Glutamatergic neuron (in vitro differentiated cells): ENCODE data around the gene ZBED6. TPM values are rescaled to one million over a fixed set of nuclear protein-coding genes. Genes with fewer than 3 reads are reported as not detected.
A peak's percentile ranks its signal among the peaks of the same experiment; 100 is the strongest.
"Not testable (repeated sequence)": the region's sequence is repeated elsewhere in the genome, so short reads cannot be mapped to it uniquely, and the experiment has no call there.

Experiments used
- DNase-seq: peaks from one replicate; pipeline ENCODE4 v3.0.0; 2022
- H3K27ac Mint-ChIP-seq: one replicate; pipeline ENCODE4 v1.8.0; 2020; ENCODE audit warnings: mild to moderate bottlenecking, mixed read lengths, inconsistent platforms; ENCODE audit not compliant: unreplicated experiment
- H3K27me3 Mint-ChIP-seq: one replicate; pipeline ENCODE4 v1.8.0; 2020; ENCODE audit warnings: mild to moderate bottlenecking, moderate library complexity, mixed read lengths, inconsistent platforms; ENCODE audit not compliant: unreplicated experiment
- H3K36me3 Mint-ChIP-seq: one replicate; pipeline ENCODE4 v1.8.0; 2020; ENCODE audit warnings: mild to moderate bottlenecking, mixed read lengths, inconsistent platforms; ENCODE audit not compliant: unreplicated experiment
- H3K4me1 Mint-ChIP-seq: one replicate; pipeline ENCODE4 v1.8.0; 2020; ENCODE audit warnings: mild to moderate bottlenecking, low read depth, mixed read lengths, inconsistent platforms; ENCODE audit not compliant: unreplicated experiment
- H3K4me3 Mint-ChIP-seq: one replicate; pipeline ENCODE4 v1.8.0; 2020; ENCODE audit warnings: mild to moderate bottlenecking, mixed read lengths, inconsistent platforms; ENCODE audit not compliant: unreplicated experiment
- H3K9me3 Mint-ChIP-seq: one replicate; pipeline ENCODE4 v1.8.0; 2020; ENCODE audit warnings: mild to moderate bottlenecking, moderate library complexity, mixed read lengths, inconsistent platforms; ENCODE audit not compliant: unreplicated experiment
- long read RNA-seq: library from polyadenylated mRNA; unstranded; transcript quantifications from one replicate; pipeline ENCODE4 v2.0.0, GENCODE V29; 2020; ENCODE audit not compliant: unreplicated experiment
- total RNA-seq: library from RNA; stranded (reverse); fragmentation: NEBNext Ultra II Directional; extraction: Animal tissue kit (Norgen Biotek cat#: 25700); gene quantifications from one replicate; pipeline ENCODE4 v1.2.1, GENCODE V29; 2021; ENCODE audit not compliant: unreplicated experiment
- TF ChIP-seq, protein P1 (sequence below): fragments of 200-600 bp; sonication (generic); IDR thresholded peaks from one replicate; pipeline ENCODE4 v1.5.0; 2021; ENCODE audit not compliant: partially characterized antibody, unreplicated experiment

ZBED6 gene
- total RNA-seq = 23.3 TPM
- long read RNA-seq = 0 reads

DNA sequence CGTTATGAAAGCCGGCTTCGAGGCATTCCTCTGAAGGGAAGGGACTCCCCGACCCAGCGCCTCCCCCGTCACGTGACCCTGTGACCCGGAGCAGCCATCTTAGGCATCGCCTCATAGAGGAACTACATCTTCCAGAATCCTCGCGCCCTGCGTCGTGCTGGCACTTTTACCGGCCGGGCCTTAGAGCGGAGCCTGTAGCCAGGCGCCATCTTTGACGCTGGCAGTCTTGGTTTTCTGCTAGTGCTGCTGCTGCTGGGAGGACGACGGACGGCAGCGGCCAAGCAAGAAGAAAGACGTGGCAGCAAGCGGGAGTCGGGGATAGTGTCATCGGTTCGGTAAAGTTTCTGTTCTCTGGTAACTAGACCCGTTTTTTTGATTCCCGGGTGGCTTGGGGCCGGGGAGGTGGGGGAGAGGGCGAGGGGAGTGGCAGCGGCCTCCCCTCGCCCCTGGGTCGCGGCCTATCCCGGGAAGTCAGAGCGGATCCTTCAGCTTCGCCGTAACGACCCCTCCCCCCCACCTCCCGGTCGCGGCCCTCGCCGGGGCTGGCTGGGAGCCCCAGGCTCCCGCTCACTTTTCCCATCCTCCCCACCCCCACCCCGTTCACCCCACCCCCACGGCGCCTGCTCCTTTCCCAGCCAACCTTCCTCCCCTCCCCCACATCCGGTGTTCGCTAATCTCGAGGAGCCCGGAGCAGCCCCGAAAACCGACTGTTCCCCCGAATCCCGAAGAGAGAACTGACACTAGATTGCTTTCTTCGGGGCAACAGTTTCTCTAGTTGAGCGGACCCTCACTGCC is at the start of gene ZBED6, which contains the start of gene ZC3H11A:
Gene ZBED6 (plus strand): TSS at position 183 of the 795 bp plus-strand sequence. CDS start 1,900 bp downstream, outside the sequence.
Gene ZC3H11A (plus strand): TSS at position 183 of the 795 bp plus-strand sequence. CDS start 21,448 bp downstream, outside the sequence.
- TF ChIP-seq, protein P1, sequence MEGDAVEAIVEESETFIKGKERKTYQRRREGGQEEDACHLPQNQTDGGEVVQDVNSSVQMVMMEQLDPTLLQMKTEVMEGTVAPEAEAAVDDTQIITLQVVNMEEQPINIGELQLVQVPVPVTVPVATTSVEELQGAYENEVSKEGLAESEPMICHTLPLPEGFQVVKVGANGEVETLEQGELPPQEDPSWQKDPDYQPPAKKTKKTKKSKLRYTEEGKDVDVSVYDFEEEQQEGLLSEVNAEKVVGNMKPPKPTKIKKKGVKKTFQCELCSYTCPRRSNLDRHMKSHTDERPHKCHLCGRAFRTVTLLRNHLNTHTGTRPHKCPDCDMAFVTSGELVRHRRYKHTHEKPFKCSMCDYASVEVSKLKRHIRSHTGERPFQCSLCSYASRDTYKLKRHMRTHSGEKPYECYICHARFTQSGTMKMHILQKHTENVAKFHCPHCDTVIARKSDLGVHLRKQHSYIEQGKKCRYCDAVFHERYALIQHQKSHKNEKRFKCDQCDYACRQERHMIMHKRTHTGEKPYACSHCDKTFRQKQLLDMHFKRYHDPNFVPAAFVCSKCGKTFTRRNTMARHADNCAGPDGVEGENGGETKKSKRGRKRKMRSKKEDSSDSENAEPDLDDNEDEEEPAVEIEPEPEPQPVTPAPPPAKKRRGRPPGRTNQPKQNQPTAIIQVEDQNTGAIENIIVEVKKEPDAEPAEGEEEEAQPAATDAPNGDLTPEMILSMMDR = no peak
- peak within 1 kb of the TSS; percentile 99 for H3K27ac Mint-ChIP-seq
- DNase-seq = peak; percentile 98
- peaks cover 8% of the 10 kb centered on the region for H3K9me3 Mint-ChIP-seq
- peak within 1 kb of the TSS; percentile 99 for H3K4me3 Mint-ChIP-seq
- peaks cover 7% of the 10 kb centered on the region for H3K27me3 Mint-ChIP-seq
- H3K36me3 Mint-ChIP-seq = peaks cover 10% of the 10 kb centered on the region
- H3K4me1 Mint-ChIP-seq = peaks cover 11% of the 10 kb centered on the region

DNA sequence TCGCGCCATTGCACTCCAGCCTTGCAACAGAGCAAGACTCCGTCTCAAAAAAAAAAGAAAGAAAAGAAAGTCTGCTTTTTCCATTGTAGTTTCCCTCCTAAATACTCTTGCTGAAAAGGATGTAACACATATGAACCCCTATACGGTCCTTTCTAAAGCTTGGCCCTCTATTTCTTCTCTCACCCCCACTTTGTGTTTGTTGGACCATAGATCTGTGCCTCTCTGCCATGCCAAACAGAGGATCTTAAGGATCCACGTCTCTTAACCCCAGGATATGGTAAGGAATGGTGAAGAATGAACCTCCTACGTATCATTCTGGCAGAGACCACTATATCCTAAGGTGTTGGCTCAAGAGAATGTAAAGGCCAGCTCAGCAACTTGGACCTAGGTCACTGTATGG is 49.1 kb upstream of the ZBED6 start:
- Mint-ChIP-seq H3K4me3 (no peak overlapping the region), H3K27ac (no peak overlapping the region), H3K4me1 (peaks cover 16% of the 10 kb centered on the region), H3K27me3 (peaks cover 2% of the 10 kb centered on the region), H3K9me3 (no peaks in the 10 kb centered on the region), H3K36me3 (peaks cover 4% of the 10 kb centered on the region)
- TF ChIP-seq, protein P1 = no peak
- DNase-seq = no peak

DNA sequence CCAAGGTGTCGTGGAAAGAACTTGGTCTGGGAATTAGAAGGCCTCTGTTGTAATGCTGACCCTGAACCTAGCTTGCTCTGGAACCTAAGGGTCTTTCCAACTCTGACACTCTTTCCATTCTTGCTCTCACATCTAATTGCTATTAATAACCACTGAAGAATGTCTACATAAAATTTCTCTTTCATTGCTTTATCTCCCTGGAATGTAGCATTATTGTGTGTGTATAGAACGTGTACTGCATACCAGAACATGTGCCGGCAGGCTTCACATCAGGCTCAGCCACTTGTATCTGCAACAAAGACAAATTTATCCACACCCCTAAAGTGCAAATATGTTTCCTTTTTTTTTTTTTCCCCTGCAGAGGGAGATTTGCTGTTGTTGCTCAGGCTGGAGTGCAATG is 44.4 kb upstream of the ZBED6 start:
- no peaks in the 10 kb centered on the region for H3K9me3 Mint-ChIP-seq
- peaks cover 4% of the 10 kb centered on the region for H3K36me3 Mint-ChIP-seq
- H3K27ac Mint-ChIP-seq = no peak overlapping the region
- TF ChIP-seq, protein P1 = no peak
- H3K4me1 Mint-ChIP-seq = peaks cover 2% of the 10 kb centered on the region
- peaks cover 2% of the 10 kb centered on the region for H3K27me3 Mint-ChIP-seq
- no peak for DNase-seq
- no peak overlapping the region for H3K4me3 Mint-ChIP-seq

GRCh38 chr1:203751618-203752361 is 43.6 kb upstream of the ZBED6 start:
- DNase-seq, H3K4me1 Mint-ChIP-seq, H3K36me3 Mint-ChIP-seq, H3K27me3 Mint-ChIP-seq, H3K4me3 Mint-ChIP-seq, H3K27ac Mint-ChIP-seq, H3K9me3 Mint-ChIP-seq: not testable (repeated sequence)

DNA sequence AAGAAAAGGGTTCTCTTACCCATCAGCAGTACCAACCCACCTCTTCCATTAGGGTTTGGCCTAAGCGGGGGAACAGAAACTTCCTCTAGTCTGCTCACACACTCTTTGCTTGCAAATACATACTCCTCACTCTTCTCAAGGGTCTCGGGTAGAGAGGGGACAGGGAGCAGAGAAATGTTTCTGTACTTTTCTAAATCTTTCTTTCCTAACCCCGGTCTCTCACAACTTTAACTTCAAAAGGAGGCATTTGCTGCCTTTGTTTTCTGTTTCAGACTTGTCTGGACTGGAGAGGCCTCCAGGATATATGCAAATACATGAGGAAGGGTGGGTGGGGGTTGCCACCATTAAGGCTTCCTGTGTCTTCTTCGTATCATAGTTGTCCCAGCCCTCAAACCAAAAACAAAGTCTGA is 41.0 kb upstream of the ZBED6 start:
- Mint-ChIP-seq H3K9me3 (no peaks in the 10 kb centered on the region), H3K4me3 (no peak overlapping the region), H3K27me3 (peaks cover 1% of the 10 kb centered on the region), H3K36me3 (no peaks in the 10 kb centered on the region), H3K4me1 (peaks cover 2% of the 10 kb centered on the region), H3K27ac (no peak overlapping the region)
- TF ChIP-seq, protein P1 = no peak
- DNase-seq = no peak
